ENCODE results near the gene CARD9.

The CARD9 gene

GRCh38 chr9:136347472-136348256, 25.8 kb downstream of the CARD9 start:
- DNase-seq (ENCODE audit: low read depth in 2 of 2), result no peak

GRCh38 chr9:136346927-136347465, 26.5 kb downstream of the CARD9 start:
- DNase-seq (ENCODE audit: low read depth in 2 of 2), result no peak

GRCh38 chr9:136346157-136346481, 27.4 kb downstream of the CARD9 start:
- no peak for DNase-seq (ENCODE audit: low read depth in 2 of 2)

GRCh38 chr9:136345281-136346156, 27.9 kb downstream of the CARD9 start:
- no peak for DNase-seq (ENCODE audit: low read depth in 2 of 2)

GRCh38 chr9:136344544-136345280, 28.8 kb downstream of the CARD9 start:
- DNase-seq (ENCODE audit: low read depth in 2 of 2), result no peak

GRCh38 chr9:136343884-136344269, 29.6 kb downstream of the CARD9 start:
- no peak for DNase-seq (ENCODE audit: low read depth in 2 of 2)

- DNase-seq (ENCODE audit: low read depth in 2 of 2), result no peak
Observed at GRCh38 chr9:136343121-136343883, 30.2 kb downstream of the CARD9 start.

GRCh38 chr9:136342181-136343120, 31.0 kb downstream of the CARD9 start:
- peak in 1 of 2 experiments; percentile 24 for DNase-seq (ENCODE audit: low read depth in 2 of 2)

GRCh38 chr9:136341769-136342168, 31.7 kb downstream of the CARD9 start:
- DNase-seq (ENCODE audit: low read depth in 2 of 2), result no peak

GRCh38 chr9:136341042-136341655, 32.3 kb downstream of the CARD9 start:
- no peak for DNase-seq (ENCODE audit: low read depth in 2 of 2)

- DNase-seq (ENCODE audit: low read depth in 2 of 2), result no peak
Observed at GRCh38 chr9:136340356-136341041, 33.0 kb downstream of the CARD9 start.

GRCh38 chr9:136339958-136340310, 33.5 kb downstream of the CARD9 start:
- DNase-seq (ENCODE audit: low read depth in 2 of 2), result no peak

GRCh38 chr9:136339173-136339957, 34.1 kb downstream of the CARD9 start:
- no peak for DNase-seq (ENCODE audit: low read depth in 2 of 2)

- no peak for DNase-seq (ENCODE audit: low read depth in 2 of 2)
Observed at GRCh38 chr9:136338511-136338910, 35.0 kb downstream of the CARD9 start.

GRCh38 chr9:136337416-136338395, 35.8 kb downstream of the CARD9 start:
- no peak for DNase-seq (ENCODE audit: low read depth in 2 of 2)

- DNase-seq (ENCODE audit: low read depth in 2 of 2), result no peak
Observed at GRCh38 chr9:136336881-136337280, 36.6 kb downstream of the CARD9 start.

Measured in fibroblast of skin of left quadriceps (primary cell).